ENCODE measurements around the gene IQSEC1. TPM values are rescaled to one million over a fixed set of nuclear protein-coding genes. Genes with fewer than 3 reads are reported as not detected.
A peak's percentile ranks its signal among the peaks of the same experiment; 100 is the strongest.

Gene IQSEC1
- polyA plus RNA-seq, 3 donors, result 17.7 to 61.7 (median 30.3) TPM

DNA sequence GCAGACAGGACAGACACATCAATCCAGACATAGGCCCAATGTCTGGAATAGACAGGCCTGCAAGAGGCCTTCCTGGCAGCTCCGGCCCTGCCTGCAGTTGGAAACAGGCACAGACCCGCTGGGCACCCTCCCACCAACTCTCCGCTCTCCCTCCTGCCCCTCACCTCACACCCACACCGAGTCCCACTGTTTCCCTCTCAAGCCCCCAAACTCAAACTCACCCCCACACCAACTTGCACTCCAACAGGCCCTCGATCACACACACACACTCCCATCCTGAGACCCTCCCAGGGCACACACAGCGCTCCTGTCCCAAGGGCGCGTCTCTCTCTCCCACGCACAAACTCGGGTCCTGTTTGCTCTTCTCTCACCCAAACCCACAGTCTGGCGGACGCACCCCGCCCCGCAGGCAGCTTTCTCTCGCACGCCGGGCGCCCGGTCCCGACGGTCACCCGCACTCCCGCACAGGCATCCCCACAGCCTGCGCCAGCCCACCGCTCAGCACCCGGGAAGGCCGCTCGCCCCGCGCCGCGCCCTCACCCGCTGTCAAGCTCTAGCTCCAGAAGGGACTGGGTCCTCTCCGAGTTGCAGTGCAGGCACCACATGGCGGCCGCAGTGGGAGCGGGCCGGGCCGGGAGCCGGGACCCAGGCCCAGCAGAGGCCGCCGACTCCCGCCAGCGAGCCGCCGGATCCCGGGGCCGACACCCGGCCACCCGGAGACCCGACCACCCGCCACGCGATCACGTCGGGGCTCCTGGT, 106.2 kb downstream of the IQSEC1 start:
- intact Hi-C loops (cut with micrococcal nuclease), result loop anchor here in 1 of 2 donors (10.0 kb wide), 1 partner anchor 518 kb away; the partner anchor contains the start of gene HDAC11
- Histone ChIP-seq H3K27ac (ENCODE audit: low read depth in 1 of 2, low read length in 2 of 2) (no peak overlapping the region), H3K4me1 (ENCODE audit: control insufficient read depth in 1 of 2, insufficient read depth in 2 of 2, low read length in 2 of 2) (peaks cover 33 to 58% of the 10 kb centered on the region in 2 donors), H2AFZ (ENCODE audit: insufficient read depth, low read depth, low read length, poor library complexity, severe bottlenecking) (no peak overlapping the region), H3K9me3 (replicated peaks in 1 of 2; ENCODE audit: control insufficient read depth in 1 of 2, insufficient read depth in 1 of 2, low read length in 2 of 2) (no peaks in the 10 kb centered on the region), H3K27me3 (ENCODE audit: control insufficient read depth in 2 of 2, insufficient read depth in 2 of 2, low read length in 2 of 2) (peaks cover 0 to 6% of the 10 kb centered on the region in 2 donors), H3K79me2 (ENCODE audit: insufficient read depth, low read length) (peaks cover 76% of the 10 kb centered on the region), H4K20me1 (ENCODE audit: insufficient read depth, low read length) (peaks cover 97% of the 10 kb centered on the region), H3K9ac (ENCODE audit: insufficient read depth, low read length, poor library complexity, severe bottlenecking) (peak overlapping the region; percentile 56), H3K4me3 (replicated peaks in 1 of 3; ENCODE audit: low read depth in 2 of 3, low read length in 3 of 3) (peak overlapping the region in 2 of 3 experiments; percentile 7 to 69), H3K36me3 (replicated peaks in 1 of 2; ENCODE audit: control insufficient read depth in 1 of 2, insufficient read depth in 2 of 2, low read length in 2 of 2) (peaks cover 17 to 74% of the 10 kb centered on the region in 2 donors), H3K4me2 (replicated peaks; ENCODE audit: extremely low read depth, low read length, poor library complexity, severe bottlenecking) (peak overlapping the region; percentile 80)
- H3K9me3 Mint-ChIP-seq, result peaks cover 0 to 2% (median 0%) of the 10 kb centered on the region in 7 donors
- H3K4me1 Mint-ChIP-seq, result peaks cover 73% of the 10 kb centered on the region
- peaks cover 5 to 19% (median 17%) of the 10 kb centered on the region in 3 donors for H3K27me3 Mint-ChIP-seq (ENCODE audit: low read depth in 3 of 3)
- H3K4me3 Mint-ChIP-seq, result peak overlapping the region; percentile 72 to 85
- no peak for DNase-seq
- H3K27ac Mint-ChIP-seq, result peak overlapping the region in 4 of 7 donors; percentile 21 to 85 (median 76)
- 4% methylated on average over 56 of the region's 56 CpGs for WGBS (ENCODE audit: insufficient coverage)
- peaks cover 71 to 85% of the 10 kb centered on the region in 2 donors for H3K36me3 Mint-ChIP-seq
- TF ChIP-seq, protein P1, sequence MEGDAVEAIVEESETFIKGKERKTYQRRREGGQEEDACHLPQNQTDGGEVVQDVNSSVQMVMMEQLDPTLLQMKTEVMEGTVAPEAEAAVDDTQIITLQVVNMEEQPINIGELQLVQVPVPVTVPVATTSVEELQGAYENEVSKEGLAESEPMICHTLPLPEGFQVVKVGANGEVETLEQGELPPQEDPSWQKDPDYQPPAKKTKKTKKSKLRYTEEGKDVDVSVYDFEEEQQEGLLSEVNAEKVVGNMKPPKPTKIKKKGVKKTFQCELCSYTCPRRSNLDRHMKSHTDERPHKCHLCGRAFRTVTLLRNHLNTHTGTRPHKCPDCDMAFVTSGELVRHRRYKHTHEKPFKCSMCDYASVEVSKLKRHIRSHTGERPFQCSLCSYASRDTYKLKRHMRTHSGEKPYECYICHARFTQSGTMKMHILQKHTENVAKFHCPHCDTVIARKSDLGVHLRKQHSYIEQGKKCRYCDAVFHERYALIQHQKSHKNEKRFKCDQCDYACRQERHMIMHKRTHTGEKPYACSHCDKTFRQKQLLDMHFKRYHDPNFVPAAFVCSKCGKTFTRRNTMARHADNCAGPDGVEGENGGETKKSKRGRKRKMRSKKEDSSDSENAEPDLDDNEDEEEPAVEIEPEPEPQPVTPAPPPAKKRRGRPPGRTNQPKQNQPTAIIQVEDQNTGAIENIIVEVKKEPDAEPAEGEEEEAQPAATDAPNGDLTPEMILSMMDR (IDR thresholded peaks at IDR 0.05), result no peak

DNA sequence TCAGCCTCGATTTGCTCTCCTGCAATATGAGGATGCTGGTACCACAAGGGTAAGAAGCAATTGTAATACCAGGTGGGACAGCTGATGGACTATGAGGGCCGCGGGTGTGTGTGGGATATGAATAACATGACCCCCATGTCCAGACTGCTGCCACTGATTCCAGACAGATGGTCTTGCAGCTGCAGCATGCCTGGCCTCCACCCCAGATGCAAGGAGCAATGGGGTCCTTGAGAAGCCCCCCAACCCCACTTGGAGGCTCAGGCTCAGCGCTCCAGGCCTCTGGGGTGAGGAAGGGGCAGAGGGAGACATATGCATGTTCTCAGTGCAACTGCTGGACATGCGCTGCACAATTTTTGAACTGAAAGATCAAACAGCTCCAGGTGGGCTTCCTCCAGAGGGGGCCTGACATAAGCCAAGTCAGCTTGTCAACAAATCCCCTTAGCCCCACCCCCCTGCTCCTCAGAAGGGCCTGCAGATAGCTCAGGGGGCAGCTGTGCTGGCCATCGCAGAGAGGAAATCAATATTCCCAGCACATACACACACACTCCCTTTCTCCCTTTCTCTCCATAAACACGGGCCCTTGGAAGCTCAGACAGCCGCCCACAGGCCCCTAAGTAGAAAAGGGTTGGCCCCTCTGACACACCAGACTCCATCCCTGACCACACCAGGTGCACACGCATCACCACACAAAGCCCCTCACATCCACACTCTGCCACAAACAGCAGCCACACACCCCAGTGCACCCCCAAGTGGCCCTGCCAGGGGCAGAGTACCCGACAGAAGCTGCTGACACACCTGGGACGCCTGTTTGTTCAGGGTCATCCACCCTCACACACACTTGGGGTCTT, 107.0 kb downstream of the IQSEC1 start:
- no peak for DNase-seq
- Histone ChIP-seq H3K9ac (ENCODE audit: insufficient read depth, low read length, poor library complexity, severe bottlenecking) (no peak overlapping the region), H3K4me1 (ENCODE audit: control insufficient read depth in 1 of 2, insufficient read depth in 2 of 2, low read length in 2 of 2) (peaks cover 40 to 66% of the 10 kb centered on the region in 2 donors), H3K27me3 (ENCODE audit: control insufficient read depth in 2 of 2, insufficient read depth in 2 of 2, low read length in 2 of 2) (peaks cover 0 to 6% of the 10 kb centered on the region in 2 donors), H3K4me3 (replicated peaks in 1 of 3; ENCODE audit: low read depth in 2 of 3, low read length in 3 of 3) (no peak overlapping the region), H2AFZ (ENCODE audit: insufficient read depth, low read depth, low read length, poor library complexity, severe bottlenecking) (no peak overlapping the region), H4K20me1 (ENCODE audit: insufficient read depth, low read length) (peaks cover 97% of the 10 kb centered on the region), H3K79me2 (ENCODE audit: insufficient read depth, low read length) (peaks cover 76% of the 10 kb centered on the region), H3K4me2 (replicated peaks; ENCODE audit: extremely low read depth, low read length, poor library complexity, severe bottlenecking) (peak overlapping the region; percentile 80), H3K36me3 (replicated peaks in 1 of 2; ENCODE audit: control insufficient read depth in 1 of 2, insufficient read depth in 2 of 2, low read length in 2 of 2) (peaks cover 23 to 73% of the 10 kb centered on the region in 2 donors), H3K27ac (ENCODE audit: low read depth in 1 of 2, low read length in 2 of 2) (no peak overlapping the region), H3K9me3 (replicated peaks in 1 of 2; ENCODE audit: control insufficient read depth in 1 of 2, insufficient read depth in 1 of 2, low read length in 2 of 2) (no peaks in the 10 kb centered on the region)
- peak overlapping the region; percentile 72 to 85 for H3K4me3 Mint-ChIP-seq
- peaks cover 0 to 2% (median 0%) of the 10 kb centered on the region in 7 donors for H3K9me3 Mint-ChIP-seq
- TF ChIP-seq, protein P1 (IDR thresholded peaks at IDR 0.05), result no peak
- intact Hi-C loops (cut with micrococcal nuclease), result loop anchor here in 1 of 2 donors (10.0 kb wide), 1 partner anchor 519 kb away; the partner anchor contains the start of gene HDAC11
- WGBS (ENCODE audit: insufficient coverage), result 83% methylated on average over 7 of the region's 11 CpGs
- peak overlapping the region in 2 of 7 donors; percentile 53 to 68 for H3K27ac Mint-ChIP-seq
- H3K36me3 Mint-ChIP-seq, result peaks cover 71 to 84% of the 10 kb centered on the region in 2 donors
- peaks cover 3 to 18% (median 17%) of the 10 kb centered on the region in 3 donors for H3K27me3 Mint-ChIP-seq (ENCODE audit: low read depth in 3 of 3)
- peaks cover 81% of the 10 kb centered on the region for H3K4me1 Mint-ChIP-seq
